KMS-11 (cell line): ENCODE results near the gene TBC1D30.

ENCODE experiments used
- H2AFZ ChIP-seq: fragments of 200-600 bp; sonication (generic); 2 replicates; pipeline ENCODE4 v1.6.1; 2016; ENCODE audit warnings: antibody characterized with exemption, mixed run types, low read depth
- H3K27ac ChIP-seq: fragments of 200-600 bp; sonication (generic); 2 replicates; pipeline ENCODE4 v1.6.1; 2016; ENCODE audit warnings: mild to moderate bottlenecking, mixed run types
- H3K27me3 ChIP-seq: fragments of 200-600 bp; sonication (generic); 2 replicates; pipeline ENCODE4 v1.6.1; 2017; ENCODE audit warnings: mild to moderate bottlenecking, low read depth, mixed run types, moderate library complexity; ENCODE audit not compliant: insufficient read depth
- H3K36me3 ChIP-seq: fragments of 200-600 bp; sonication (generic); 2 replicates; pipeline ENCODE4 v1.6.1; 2017; ENCODE audit warnings: mild to moderate bottlenecking, mixed run types; ENCODE audit not compliant: insufficient read depth
- H3K4me1 ChIP-seq: fragments of 200-600 bp; sonication (generic); 2 replicates; pipeline ENCODE4 v1.6.1; 2016; ENCODE audit warnings: mild to moderate bottlenecking, low read depth, mixed run types; ENCODE audit not compliant: poor library complexity, severe bottlenecking
- H3K4me2 ChIP-seq: fragments of 200-600 bp; sonication (generic); 2 replicates; pipeline ENCODE4 v1.7.0; 2016; ENCODE audit warnings: mild to moderate bottlenecking, mixed run types
- H3K4me3 ChIP-seq: fragments of 200-600 bp; sonication (generic); IDR thresholded peaks from 2 replicates; pipeline ENCODE4 v1.6.1; 2017; ENCODE audit warnings: low read depth, low read length, mixed read lengths; ENCODE audit not compliant: insufficient read depth
- H3K79me2 ChIP-seq: fragments of 200-600 bp; sonication (generic); 2 replicates; pipeline ENCODE4 v1.6.1; 2016; ENCODE audit warnings: low read depth, mixed run types; ENCODE audit not compliant: insufficient read depth
- H3K9ac ChIP-seq: fragments of 200-600 bp; sonication (generic); 2 replicates; pipeline ENCODE4 v1.6.1; 2016; ENCODE audit warnings: mild to moderate bottlenecking, mixed run types
- H4K20me1 ChIP-seq: fragments of 200-600 bp; sonication (generic); 2 replicates; pipeline ENCODE4 v1.6.1; 2016; ENCODE audit warnings: mild to moderate bottlenecking, mixed run types; ENCODE audit not compliant: insufficient read depth
- CTCF ChIP-seq: fragments of 200-600 bp; sonication (generic); conservative IDR thresholded peaks from 2 replicates; pipeline ENCODE4 v1.6.1; 2017; ENCODE audit warnings: low read depth, mild to moderate bottlenecking, antibody characterized with exemption, low read length, moderate library complexity, mixed read lengths

TBC1D30 gene

GRCh38 chr12:64864319-64864718 is 39.9 kb downstream of the TBC1D30 start:
- no peaks in the 10 kb centered on the region for H3K36me3 ChIP-seq
- no peaks in the 10 kb centered on the region for H3K79me2 ChIP-seq
- H3K9ac ChIP-seq, result no peak overlapping the region
- H3K27me3 ChIP-seq, result no peaks in the 10 kb centered on the region
- H3K4me1 ChIP-seq, result peaks cover 29% of the 10 kb centered on the region
- no peak overlapping the region for H2AFZ ChIP-seq
- no peak overlapping the region for H3K4me3 ChIP-seq
- H3K27ac ChIP-seq, result no peak overlapping the region
- no peak overlapping the region for H3K4me2 ChIP-seq
- no peak for TF ChIP-seq CTCF
- no peaks in the 10 kb centered on the region for H4K20me1 ChIP-seq

- H3K27ac ChIP-seq, result no peak overlapping the region
- H3K36me3 ChIP-seq, result no peaks in the 10 kb centered on the region
- 0 out of 2 replicates have a peak, but pooled peaks cover 3% of the 10 kb centered on the region for H3K27me3 ChIP-seq
- H3K9ac ChIP-seq, result no peak overlapping the region
- H3K4me2 ChIP-seq, result no peak overlapping the region
- no peaks in the 10 kb centered on the region for H3K79me2 ChIP-seq
- no peak for TF ChIP-seq CTCF
- no peaks in the 10 kb centered on the region for H4K20me1 ChIP-seq
- no peaks in the 10 kb centered on the region for H3K4me1 ChIP-seq
- no peak overlapping the region for H3K4me3 ChIP-seq
- no peak overlapping the region for H2AFZ ChIP-seq
Measured at GRCh38 chr12:64875186-64875585, 50.7 kb downstream of the TBC1D30 start.

- H3K4me3 ChIP-seq, result no peak overlapping the region
- H3K27me3 ChIP-seq, result no peaks in the 10 kb centered on the region
- no peaks in the 10 kb centered on the region for H3K4me1 ChIP-seq
- H4K20me1 ChIP-seq, result no peaks in the 10 kb centered on the region
- no peaks in the 10 kb centered on the region for H3K79me2 ChIP-seq
- H2AFZ ChIP-seq, result no peak overlapping the region
- H3K4me2 ChIP-seq, result no peak overlapping the region
- TF ChIP-seq CTCF, result no peak
- H3K36me3 ChIP-seq, result no peaks in the 10 kb centered on the region
- H3K9ac ChIP-seq, result no peak overlapping the region
- no peak overlapping the region for H3K27ac ChIP-seq
Measured at GRCh38 chr12:64876388-64877071, 52.1 kb downstream of the TBC1D30 start.

GRCh38 chr12:64877363-64878004 is 53.0 kb downstream of the TBC1D30 start:
- Histone ChIP-seq H3K36me3 (no peaks in the 10 kb centered on the region), H4K20me1 (no peaks in the 10 kb centered on the region), H3K4me3 (no peak overlapping the region), H3K9ac (no peak overlapping the region), H2AFZ (no peak overlapping the region), H3K79me2 (no peaks in the 10 kb centered on the region), H3K4me2 (no peak overlapping the region), H3K4me1 (no peaks in the 10 kb centered on the region), H3K27ac (no peak overlapping the region), H3K27me3 (no peaks in the 10 kb centered on the region)
- TF ChIP-seq CTCF, result no peak
